Uterus (tissue), 4 donors: ENCODE measurements around the gene PLA2G4E. TPM values are rescaled to one million over a fixed set of nuclear protein-coding genes. Genes with fewer than 3 reads are reported as not detected.

ENCODE experiments used
- DNase-seq, 2 donors: peaks; one replicate each; pipeline ENCODE4 v3.0.0-alpha.2; 2019 to 2020
- H3K27ac ChIP-seq, 2 donors: fragments of 200-600 bp; sonication (generic); 1 replicate in 1 of 2; 2 replicates in 1 of 2; pipeline ENCODE4 v1.5.1; 2016 to 2018
- H3K27me3 ChIP-seq, 2 donors: fragments of 200-600 bp; sonication (generic); one replicate each; pipeline ENCODE4 v1.5.1; 2018 to 2019; ENCODE audit warnings: control low read depth in 1 of 2
- H3K36me3 ChIP-seq, 2 donors: fragments of 200-600 bp; sonication (generic); one replicate each; pipeline ENCODE4 v1.5.1; 2019; ENCODE audit warnings: control low read depth in 1 of 2
- H3K4me1 ChIP-seq, 2 donors: fragments of 200-600 bp; sonication (generic); one replicate each; pipeline ENCODE4 v1.5.1; 2018 to 2019; ENCODE audit warnings: control low read depth in 1 of 2
- H3K4me3 ChIP-seq, 2 donors: fragments of 200-600 bp; sonication (generic); 1 replicate in 1 of 2; 2 replicates in 1 of 2; pipeline ENCODE4 v1.5.1; 2018 to 2019; ENCODE audit warnings: mild to moderate bottlenecking in 1 of 2
- H3K9me3 ChIP-seq, 2 donors: fragments of 200-600 bp; sonication (generic); one replicate each; pipeline ENCODE4 v1.5.1; 2019; ENCODE audit warnings: control low read depth in 1 of 2
- CTCF ChIP-seq, 4 experiments: fragments of 200-600 bp in 2 of 4; fragments of 450-650 bp in 2 of 4; sonication (generic) in 2 of 4; IDR thresholded peaks; one replicate each; pipeline ENCODE4 v1.5.1; 2016 to 2019; ENCODE audit warnings: antibody characterized with exemption in 4 of 4, mild to moderate bottlenecking in 2 of 4, moderate library complexity in 1 of 4
- POLR2A ChIP-seq, 2 donors: fragments of 450-650 bp; IDR thresholded peaks; one replicate each; pipeline ENCODE4 v1.6.1; 2016; ENCODE audit warnings: antibody characterized with exemption in 2 of 2, mild to moderate bottlenecking in 1 of 2, moderate library complexity in 1 of 2
- intact Hi-C: fragments of 100-400 bp; cut with DNase I; formaldehyde crosslinking; loops from one replicate; pipeline ENCODE4 v1.15.1; 2023; ENCODE audit warnings: low total_unique reads
- total RNA-seq, 4 donors: library from RNA; depleted of rRNA in 3 of 4; stranded (reverse); fragments of >200 nt in 3 of 4; gene quantifications; one replicate each; pipeline versions ENCODE4 v1.1.0 to v1.2.4, GENCODE V29; 2014 to 2023
- donor health status: DM: yes; HTN: yes; CAD: no.

PLA2G4E gene
- total RNA-seq, 4 donors from 2014 or later = not detected

- no peak overlapping the region for H3K27ac ChIP-seq
- no peaks in the 10 kb centered on the region for H3K4me1 ChIP-seq
- TF ChIP-seq POLR2A (IDR thresholded peaks at IDR 0.05) (no peak), CTCF (IDR thresholded peaks at IDR 0.05) (no peak)
- H3K9me3 ChIP-seq = no peaks in the 10 kb centered on the region
- no peak overlapping the region for H3K4me3 ChIP-seq
- no peak for DNase-seq
- no peaks in the 10 kb centered on the region for H3K27me3 ChIP-seq
- no peaks in the 10 kb centered on the region for H3K36me3 ChIP-seq
- intact Hi-C loops = no loop called here
These were observed 9.8 kb downstream of the PLA2G4E start for GRCh38 chr15:42011074-42011473.

- no peak overlapping the region for H3K27ac ChIP-seq
- no peak for DNase-seq
- no peaks in the 10 kb centered on the region for H3K9me3 ChIP-seq
- H3K27me3 ChIP-seq = no peaks in the 10 kb centered on the region
- intact Hi-C loops = no loop called here
- H3K4me1 ChIP-seq = no peaks in the 10 kb centered on the region
- no peak overlapping the region for H3K4me3 ChIP-seq
- H3K36me3 ChIP-seq = no peaks in the 10 kb centered on the region
- TF ChIP-seq CTCF (IDR thresholded peaks at IDR 0.05) (no peak), POLR2A (IDR thresholded peaks at IDR 0.05) (no peak)
These were observed 10.4 kb downstream of the PLA2G4E start for GRCh38 chr15:42010434-42010833.

- Histone ChIP-seq H3K27me3 (no peaks in the 10 kb centered on the region), H3K4me3 (no peak overlapping the region), H3K4me1 (no peaks in the 10 kb centered on the region), H3K36me3 (no peaks in the 10 kb centered on the region), H3K9me3 (no peaks in the 10 kb centered on the region), H3K27ac (no peak overlapping the region)
- intact Hi-C loops = no loop called here
- DNase-seq = no peak
- TF ChIP-seq POLR2A (IDR thresholded peaks at IDR 0.05) (no peak), CTCF (IDR thresholded peaks at IDR 0.05) (no peak)
These were observed 11.4 kb downstream of the PLA2G4E start for GRCh38 chr15:42009474-42009873.

GRCh38 chr15:42009022-42009421, 11.8 kb downstream of the PLA2G4E start:
- TF ChIP-seq CTCF (IDR thresholded peaks at IDR 0.05) = no peak
- no peak for TF ChIP-seq POLR2A (IDR thresholded peaks at IDR 0.05)
- Histone ChIP-seq H3K4me1 (no peaks in the 10 kb centered on the region), H3K27ac (no peak overlapping the region), H3K36me3 (no peaks in the 10 kb centered on the region), H3K4me3 (no peak overlapping the region), H3K9me3 (no peaks in the 10 kb centered on the region), H3K27me3 (no peaks in the 10 kb centered on the region)
- intact Hi-C loops = no loop called here
- DNase-seq = no peak

- Histone ChIP-seq H3K27ac (no peak overlapping the region), H3K4me1 (no peaks in the 10 kb centered on the region), H3K27me3 (no peaks in the 10 kb centered on the region), H3K4me3 (no peak overlapping the region), H3K36me3 (no peaks in the 10 kb centered on the region), H3K9me3 (no peaks in the 10 kb centered on the region)
- DNase-seq = no peak
- intact Hi-C loops = no loop called here
- TF ChIP-seq CTCF (IDR thresholded peaks at IDR 0.05) (no peak), POLR2A (IDR thresholded peaks at IDR 0.05) (no peak)
These were observed 13.5 kb downstream of the PLA2G4E start for GRCh38 chr15:42007386-42007785.
